GM21360 (cell line): ENCODE measurements around the gene NOTUM.
A peak's percentile ranks its signal among the peaks of the same experiment; 100 is the strongest.

ENCODE experiments used
- ATAC-seq: cut with Tn5 transposase; IDR thresholded peaks from one replicate; pipeline ENCODE4 v1.9.1; 2021; ENCODE audit warnings: mild to moderate bottlenecking, moderate library complexity; ENCODE audit not compliant: unreplicated experiment

Gene NOTUM

DNA sequence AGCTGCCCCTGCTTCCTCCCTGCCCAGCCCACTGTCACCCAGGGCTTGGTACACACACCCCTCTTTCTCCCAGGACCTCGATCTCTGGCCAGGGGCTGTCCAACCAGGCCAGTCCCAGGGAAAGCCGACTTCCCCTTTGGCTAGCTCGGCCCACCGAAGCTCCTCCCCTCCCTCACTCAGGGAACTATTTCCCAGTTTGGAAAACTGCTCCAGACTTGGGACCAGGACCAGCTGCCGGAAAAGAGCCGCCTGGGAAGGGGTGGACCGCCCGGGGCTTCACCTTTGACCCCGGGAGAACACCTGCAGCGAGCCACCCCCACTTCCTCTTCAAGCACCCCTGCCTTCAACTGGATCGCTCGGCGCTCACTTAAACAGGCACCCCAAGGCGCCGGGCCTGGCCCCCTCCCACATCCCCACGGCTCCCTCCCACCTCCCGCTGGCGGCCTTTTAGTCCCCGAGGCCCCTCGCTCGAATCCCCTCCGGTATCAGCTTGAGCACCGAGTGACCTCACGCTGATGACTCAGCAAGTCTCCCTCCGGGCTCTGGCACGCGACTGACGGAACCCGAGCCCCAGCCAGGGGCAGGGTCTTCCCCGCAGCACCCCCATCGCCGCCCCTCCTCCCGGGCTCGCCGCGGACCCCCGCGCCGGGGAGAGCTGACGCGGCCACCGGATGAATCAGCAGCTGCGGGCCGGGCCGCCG, 34.4 kb downstream of the NOTUM start:
- peak; percentile 23 for ATAC-seq

DNA sequence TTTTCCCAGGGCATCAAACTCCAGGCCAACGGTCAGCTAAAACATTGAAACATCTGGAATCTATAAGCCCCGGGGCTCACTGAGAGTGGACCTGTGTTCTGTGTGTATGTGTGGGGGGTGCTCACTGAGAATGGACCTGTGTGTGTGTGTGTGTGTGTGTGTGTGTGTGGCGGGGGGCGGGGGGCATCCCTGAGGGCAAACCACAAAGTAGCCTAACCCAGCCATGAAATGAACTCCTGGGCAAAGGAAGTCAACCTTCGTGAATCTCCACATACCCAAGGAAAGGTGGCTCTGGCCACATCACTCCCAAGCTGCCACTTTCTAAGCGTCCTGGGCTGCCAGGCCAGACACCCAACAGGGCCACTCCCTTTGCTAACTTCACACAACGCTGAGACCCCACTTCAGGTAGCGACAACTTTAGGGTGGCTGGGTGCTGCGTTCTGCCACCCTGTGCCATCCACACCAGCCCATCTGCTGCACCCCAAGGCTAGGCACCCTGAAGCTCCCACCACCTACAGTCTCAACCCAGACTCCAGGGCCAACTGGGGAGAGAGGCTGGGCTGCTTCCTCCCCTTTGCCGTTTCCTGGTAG, 35.0 kb downstream of the NOTUM start:
- ATAC-seq = no peak

DNA sequence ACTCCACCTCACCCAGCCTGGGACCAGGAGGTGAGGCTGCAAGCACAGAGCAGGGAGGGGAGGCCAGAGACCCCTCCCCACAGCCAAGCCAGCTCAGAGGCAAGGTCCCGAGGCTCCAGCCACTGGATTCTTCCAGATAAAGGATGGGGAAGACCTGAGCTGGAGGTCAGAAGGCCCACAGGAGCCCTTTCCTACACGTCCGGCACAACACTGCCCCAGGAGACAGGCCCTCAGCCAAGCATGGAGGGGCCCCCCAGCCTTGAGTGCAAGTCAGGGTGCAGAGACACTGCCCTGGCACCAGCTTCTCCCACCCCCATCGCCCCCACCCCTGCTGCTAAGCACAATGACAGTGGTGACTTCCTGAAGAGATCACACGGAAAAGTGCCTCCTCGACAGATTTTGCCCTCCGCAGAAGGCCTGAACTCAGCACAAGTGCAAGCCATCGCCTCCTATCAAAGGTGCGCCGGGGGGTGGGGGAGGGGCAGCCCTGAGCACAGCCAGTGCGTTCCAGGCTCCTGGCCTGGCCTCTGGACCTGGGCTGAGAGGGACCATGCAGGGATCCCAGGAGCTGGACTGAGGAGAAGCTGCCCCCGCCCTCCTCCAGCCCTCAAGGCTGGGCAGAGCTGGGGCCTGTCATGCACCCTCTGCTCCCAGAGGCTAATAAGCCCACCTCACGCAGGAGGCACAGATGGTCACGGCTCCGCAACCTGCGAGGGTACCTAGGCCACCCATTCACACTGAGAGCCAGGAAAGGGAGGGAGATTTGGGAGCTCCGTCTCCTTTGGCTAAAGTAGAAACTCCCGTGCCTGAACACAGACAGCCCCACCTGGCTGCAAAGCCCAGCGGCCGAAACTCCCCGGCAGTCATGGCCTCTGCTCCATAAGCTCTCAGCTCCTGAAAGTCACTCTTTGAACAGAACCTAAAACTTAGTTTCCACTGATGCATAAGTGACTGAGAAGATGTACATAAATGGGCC, 36.1 kb downstream of the NOTUM start:
- no peak for ATAC-seq

DNA sequence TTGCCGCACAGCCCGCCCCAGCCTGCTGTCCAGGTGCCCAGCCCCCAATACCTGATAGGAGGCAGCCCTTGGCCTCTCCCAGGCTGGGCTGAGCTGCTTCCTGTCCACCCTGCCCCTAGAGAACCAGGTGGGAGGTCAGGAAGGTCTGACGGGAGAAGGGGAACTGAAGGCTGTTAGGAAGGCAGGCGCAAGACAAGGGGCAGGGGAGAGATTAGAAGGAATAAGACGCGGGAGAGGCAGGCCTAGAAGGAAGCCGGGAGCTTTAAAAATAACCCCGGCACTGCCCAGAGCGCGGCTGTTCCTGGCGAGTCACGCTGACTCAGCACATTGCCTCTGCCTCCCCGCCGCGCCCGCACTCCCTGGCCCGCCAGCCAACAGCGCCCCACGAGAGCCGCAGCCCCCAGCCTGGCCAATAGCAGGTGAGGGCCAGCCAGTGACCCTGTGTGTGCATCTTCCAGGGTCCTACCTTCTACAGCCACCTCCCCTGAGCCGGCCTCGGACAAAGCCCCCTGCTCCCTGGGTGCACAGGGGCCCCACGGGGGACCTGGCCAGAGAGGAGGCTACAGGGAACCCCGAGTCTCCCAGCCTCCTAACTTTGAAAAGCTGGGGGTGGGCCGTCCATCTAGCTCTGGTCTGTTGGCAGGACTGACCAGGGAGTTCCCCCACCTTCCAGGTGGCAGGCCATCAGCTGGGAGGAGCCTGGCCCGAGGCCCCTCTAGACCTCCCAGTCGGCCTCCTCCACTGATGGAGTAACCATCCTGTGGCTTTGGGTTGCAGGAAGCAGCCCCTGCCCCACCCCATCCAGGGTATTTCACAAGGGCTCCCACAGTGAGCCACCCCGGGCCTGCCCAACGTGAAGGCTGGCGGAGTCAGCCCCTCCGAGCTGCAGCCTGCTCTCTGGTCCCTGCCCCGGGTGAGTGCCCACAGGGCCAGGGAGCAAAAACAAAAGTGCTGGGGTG, 37.4 kb downstream of the NOTUM start:
- ATAC-seq = no peak

DNA sequence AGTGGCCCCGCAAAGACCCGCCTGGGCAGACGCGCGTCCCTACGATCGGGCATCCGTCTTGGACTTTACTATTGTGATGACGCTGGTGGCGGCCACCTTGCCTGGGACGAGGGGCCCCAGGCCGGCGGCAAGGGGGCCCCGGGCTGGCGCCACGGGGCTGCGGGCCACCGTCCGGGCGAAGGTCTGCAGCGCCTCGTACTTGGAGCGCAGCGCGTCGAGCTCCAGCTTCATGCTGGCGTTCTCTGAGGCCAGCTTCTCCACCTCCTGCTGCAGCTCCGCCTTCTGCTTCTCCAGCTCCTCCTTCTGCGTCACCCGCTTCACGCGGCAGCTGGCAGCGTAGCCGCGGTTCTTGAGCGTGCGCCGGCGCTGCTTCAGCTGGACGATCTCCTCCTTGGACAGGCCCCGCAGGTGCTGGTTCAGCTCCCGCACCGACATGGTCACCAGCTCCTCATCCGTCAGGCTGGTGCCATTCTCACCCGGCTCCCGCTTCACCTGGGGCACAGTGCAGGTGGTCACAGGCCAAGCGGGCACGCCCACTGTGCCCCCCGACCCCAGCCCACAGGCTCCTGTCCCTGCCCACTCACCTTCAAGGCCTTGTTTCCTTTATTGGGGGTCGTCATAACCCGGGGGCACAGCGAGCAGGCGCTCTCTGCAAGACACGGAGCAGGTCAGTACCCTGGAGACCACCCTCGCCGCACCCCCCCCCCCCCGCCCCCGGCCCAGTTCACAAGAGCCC, 38.3 kb downstream of the NOTUM start:
- ATAC-seq = no peak

DNA sequence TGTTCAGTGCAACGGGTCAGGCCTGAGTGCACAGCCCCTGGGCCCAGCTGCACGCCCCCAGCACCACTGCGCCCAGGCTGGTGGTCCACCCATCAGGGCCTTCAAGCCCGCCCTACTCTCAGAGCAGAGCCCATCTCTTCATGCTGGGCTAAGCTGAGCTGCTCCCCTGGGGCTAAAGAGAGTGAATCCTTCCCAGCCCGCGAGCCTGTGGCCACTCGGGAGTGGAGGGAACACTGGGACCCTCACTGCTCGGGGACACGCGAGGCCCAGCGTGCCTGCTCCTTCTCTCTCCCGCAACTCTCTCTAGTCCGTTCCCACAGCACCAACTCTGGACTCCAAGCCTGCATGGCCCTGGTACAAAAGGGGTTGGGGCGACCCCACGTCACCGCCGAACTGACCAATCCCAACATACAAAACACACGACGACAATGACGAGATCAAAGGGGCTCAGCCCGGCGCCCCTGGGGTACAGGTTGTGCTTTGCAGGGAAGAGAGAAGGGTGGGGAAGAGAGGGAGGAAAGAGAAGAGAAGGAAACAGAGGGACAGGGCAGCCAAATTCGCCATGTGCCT, 38.9 kb downstream of the NOTUM start:
- no peak for ATAC-seq

DNA sequence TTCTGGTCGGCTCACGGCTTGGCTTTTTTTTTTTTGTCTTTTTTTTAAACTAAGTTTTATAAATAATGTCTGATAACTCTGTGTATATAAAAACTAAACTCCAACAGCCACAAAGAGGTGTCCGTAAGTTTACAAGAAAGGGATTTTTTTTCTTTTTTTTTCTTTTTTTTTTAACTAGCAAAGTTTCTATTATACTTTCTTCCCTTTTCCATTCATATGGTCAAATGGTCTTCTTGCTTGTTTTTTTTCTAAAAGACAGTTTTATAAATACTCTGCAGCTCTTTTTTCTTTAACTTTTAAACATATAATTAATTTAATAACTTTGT, 39.5 kb downstream of the NOTUM start:
- no peak for ATAC-seq

DNA sequence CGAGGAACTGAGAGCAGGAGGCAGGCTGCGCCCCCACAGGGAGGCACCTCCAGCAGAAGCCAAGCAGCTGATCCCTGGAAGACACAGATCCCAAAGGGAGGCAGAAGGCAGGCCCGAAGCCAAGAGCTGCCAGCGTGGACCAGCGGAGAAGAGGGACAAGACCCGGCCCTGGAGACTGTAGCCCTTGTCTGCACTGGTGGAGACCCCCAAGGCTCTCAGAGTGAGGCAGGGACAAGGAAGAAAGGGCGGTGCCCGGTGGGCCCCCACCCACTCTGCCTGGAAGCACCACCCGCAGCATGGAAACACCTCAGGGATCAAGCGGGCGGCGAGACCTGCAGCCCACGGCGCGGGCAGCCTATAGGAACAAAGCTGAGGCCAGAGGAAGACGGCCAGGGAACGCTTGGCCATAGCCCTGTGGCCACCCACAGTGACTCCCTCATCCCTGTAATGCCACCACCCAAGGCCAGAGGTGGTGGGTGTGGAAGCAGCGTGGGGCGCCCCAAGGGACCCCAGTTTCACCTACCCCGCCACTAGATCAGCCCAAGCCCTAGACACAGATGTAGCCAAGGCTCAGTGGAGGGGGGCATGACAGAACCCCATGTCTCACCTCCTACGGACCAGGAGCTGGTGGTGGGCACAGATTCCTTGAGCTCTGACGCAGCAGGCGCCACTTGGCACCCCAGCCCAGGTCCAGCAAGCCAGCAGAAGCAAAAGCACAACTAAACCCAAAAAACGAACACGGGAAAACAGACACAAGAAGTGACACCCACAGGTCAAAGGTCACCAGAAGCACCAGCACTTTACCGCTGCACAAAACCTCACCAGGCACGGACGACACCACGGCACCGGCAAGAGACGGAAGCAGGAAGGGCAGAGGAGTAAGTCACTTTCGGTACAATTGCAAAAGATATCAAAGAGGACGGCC, 40.1 kb downstream of the NOTUM start:
- no peak for ATAC-seq

DNA sequence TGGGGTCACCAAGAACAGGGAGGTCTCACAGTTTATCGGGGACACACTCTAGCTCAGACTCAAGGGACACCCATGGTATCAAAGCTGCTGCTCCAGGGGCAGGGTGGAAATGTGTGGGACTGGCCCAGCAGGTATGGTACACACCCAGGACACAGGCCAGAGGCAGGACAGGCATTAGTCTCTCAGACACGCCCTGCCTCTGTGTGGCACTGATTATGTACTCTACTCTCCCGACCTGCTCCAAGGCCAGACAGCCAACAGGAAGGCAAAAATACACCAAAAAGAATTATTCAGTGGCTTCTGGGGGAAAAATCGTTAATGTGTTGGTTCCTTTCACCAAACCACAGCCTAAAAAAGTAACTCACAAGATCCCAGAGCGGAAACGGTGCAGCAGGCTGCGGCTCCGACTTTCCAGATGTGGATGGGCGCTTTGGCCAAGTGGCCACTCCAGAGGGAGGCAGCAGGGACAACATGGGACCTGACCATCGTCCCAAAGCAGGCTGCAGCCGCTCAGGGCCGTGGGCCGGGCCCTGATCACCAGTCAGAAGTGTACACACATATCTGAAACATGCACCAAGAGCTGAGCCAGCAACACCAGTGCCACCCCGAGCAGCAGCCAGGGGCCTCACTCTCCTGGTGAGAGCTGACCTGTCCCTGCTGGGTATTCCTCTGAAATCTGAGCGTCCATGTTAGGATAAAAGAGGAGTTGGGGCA, 42.0 kb downstream of the NOTUM start:
- ATAC-seq = no peak

DNA sequence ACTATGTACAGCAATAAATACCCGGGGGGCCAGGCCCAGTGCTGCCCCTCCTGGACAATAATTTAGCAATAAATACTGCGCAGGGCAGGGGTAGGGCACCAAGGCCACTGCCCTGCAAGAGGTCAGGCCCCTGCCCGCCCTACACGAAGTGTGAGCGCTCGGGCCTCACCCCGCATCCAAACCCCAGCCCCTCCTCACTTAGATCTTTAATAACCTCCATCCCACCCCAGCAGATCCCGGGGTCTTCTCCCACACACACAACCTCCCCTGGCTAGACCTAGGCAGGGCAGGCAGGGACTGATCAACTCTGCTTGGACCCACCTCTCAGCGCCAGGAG, 42.7 kb downstream of the NOTUM start:
- peak; percentile 23 for ATAC-seq

DNA sequence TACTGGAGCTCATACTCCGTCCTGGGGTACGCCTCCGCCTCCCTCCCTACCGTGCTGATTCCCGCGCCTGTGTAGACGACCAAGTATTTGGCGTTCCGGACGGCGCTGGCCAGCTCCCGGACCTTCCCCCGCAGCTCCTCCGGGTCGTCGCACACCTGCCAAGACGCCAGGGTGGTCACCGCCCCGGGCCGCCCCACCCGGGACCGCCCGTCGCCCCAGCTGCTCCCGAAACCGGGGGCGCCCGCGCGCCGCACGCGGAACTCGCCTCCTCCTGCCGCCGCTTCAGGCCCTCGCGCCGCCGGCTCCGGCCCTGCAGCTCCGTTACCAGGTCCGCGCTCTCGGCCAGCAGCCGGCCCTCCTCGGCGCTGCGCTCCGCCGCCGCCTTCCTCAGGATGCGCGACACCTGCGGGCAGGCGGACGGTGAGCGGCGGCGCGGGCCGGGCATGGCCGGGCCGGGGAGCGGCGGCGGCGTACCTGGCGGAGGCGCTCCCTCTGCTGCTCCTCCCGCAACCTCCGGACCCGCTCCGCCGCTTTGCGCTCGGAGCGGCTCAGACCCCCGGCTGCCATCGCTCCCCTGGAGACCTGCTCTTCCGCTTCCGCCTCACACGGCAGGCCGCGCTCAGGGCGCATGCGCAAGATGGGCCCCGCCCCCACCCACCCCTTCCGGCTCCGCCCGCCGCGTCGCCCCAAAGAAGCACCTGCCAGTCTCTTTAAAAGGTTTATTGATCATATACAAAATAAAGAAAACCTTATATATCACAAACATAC, 43.2 kb downstream of the NOTUM start, which contains the start of gene SIRT7:
Gene SIRT7 (minus strand): TSS at position 612 of the 768 bp plus-strand sequence. CDS start 45 bp downstream, at position 567.
- ATAC-seq = peak; percentile 50

DNA sequence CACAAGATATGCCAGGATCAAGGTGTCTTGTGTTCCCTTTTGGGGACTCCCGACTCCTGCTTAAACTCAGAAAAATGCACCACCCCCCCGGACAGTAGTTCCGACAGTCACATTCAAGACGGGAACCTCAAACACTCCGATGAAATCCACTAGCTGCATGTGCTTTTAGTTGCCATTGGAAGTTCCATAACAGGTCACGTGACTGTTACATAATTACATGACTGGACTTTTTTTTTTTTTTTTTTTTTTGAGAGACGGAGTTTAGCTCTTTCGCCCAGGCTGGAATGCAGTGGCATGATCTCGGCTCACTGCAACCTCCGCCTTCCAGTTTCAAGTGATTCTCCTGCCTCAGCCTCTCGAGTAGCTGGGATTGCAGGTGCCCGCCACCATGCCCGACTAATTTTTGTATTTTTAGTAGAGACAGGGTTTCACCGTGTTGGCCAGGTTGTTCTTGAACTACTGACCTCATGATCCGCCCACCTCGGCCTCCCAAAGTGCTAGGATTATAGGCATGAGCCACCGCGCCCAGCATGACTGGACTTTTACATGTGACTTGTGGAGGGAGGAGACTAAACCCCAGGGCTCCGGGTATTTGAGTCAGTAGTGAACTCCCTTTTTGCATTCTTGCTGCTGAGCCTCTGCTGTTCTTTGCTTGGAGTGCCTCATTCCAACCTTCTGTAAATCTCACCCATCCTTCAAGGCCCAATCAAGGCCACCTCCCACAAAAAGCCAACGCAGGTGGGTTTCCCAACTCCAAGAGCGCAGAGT, 44.6 kb downstream of the NOTUM start:
- ATAC-seq = no peak

DNA sequence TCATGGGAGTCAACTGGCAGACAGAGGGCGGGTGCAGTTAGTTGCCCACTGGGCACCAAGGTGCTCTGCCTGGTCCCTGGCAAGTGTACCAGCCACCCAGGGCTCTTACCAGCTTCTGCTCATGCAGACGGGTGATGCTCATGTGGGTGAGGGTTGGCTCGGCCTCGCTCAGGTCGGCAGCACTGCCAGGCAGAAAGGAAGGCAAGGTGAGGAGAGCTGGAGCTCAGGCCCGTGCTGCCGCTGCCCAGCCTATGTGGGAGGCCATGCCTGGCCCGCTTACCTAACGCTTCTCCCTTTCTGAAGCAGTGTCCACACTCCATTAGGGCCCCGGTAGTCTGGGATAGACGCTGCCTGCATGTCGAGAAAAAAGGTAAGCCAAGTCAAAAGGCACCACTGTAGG, 45.7 kb downstream of the NOTUM start:
- ATAC-seq = no peak

DNA sequence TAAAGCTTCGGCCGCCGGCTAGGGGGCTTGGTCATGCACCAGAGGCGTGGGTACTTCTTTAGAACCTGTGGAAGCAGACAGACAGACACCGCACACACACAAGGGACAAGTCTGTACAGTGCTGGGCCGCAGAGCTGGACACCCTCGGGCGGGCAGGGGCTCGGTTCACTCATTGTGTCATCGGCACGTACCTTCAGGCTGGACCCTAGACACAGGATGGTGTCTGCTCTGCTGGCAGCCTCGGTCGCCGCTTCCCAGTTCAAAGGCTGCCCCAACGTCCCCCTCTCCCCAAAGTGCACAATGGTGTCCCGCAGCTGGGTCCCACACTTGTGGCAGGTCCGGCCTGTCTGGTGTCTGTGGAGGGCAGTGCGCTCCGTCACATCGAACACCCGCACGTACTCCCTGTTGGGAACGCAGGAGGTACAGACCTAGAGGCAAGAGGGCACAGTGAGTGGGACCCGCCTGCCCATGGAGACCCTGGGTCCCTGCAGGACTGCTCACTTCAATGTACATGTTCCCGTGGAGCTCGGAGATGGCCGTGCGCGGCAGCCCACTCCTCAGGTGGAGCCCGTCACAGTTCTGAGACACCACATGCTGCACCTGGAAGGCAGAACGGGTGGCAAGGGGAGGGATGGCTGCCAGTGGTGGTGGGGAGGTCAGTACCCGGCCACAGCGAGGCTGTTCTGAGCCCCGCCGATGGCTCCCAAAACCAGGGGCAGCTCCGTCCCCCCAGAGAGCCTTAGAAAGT, 46.7 kb downstream of the NOTUM start:
- ATAC-seq = no peak

DNA sequence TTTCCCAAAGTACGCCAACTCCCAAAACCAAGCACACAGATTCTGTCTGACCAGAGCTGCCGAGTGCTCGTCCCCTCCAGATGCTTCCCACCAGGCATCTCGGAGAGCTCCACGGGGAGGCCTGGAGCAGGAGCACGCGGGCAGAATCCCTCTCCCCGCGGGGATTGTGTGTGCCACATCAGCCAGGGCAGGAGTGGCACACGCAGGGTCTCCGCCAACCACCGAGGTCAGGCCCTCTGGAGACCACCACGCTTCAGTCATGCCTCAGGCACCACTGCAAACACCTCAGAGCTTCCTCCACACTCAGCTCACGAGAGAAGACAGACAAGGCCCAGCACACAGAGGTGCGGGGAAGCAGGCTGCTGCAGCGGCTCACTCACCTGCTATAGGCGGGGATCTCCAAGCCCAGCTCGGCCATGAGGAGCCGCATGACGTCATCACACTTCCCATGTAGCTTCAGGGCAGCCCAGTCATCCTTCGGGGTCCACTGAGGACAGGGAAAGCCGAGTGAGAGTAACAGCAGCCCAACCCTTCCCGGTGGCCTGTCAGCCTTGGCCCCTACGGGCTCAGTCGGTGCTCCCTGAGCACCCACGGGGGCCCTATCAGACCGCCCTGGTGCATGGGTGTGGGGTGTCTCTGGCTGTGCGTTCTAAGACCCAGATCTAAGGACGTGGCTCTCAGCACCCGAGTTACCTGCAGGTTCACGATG, 47.4 kb downstream of the NOTUM start:
- no peak for ATAC-seq
